ENCODE data around the gene PCDHB15. TPM values are rescaled to one million over a fixed set of nuclear protein-coding genes. Genes with fewer than 3 reads are reported as not detected.

The PCDHB15 gene
- total RNA-seq, 1 donor from 2014 or later = 2.3 TPM

DNA sequence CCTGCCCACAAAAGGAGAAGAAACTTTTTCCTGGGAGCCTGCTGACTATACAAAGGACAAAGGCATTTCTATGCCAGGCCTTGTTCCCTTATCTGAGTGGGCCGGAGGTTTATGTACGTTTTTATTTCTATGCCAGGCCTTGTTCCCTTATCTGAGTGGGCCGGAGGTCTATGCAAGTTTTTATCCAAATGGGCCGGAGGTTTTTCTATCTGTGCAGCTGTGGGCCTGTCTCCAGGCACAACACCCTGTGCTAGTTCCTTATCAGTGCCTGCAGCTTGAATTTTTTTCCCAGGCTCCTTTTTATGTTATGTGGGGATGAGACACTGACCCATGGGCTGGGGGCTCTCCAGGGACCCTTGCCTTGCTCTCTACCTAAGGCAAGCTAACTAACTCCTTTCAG is 53.2 kb downstream of the PCDHB15 start:
- H3K4me3 Mint-ChIP-seq = no peak overlapping the region
- H3K9me3 Mint-ChIP-seq = peaks cover 73% of the 10 kb centered on the region
- peaks cover 79% of the 10 kb centered on the region for H3K36me3 Mint-ChIP-seq
- H3K27ac Mint-ChIP-seq = no peak overlapping the region
- no peaks in the 10 kb centered on the region for H3K27me3 Mint-ChIP-seq (ENCODE audit: low read depth)
- no peak for DNase-seq (ENCODE audit: low spot score in 2 of 2, unreplicated experiment in 2 of 2)
- H3K4me1 Mint-ChIP-seq = no peaks in the 10 kb centered on the region
- TF ChIP-seq, protein P1, sequence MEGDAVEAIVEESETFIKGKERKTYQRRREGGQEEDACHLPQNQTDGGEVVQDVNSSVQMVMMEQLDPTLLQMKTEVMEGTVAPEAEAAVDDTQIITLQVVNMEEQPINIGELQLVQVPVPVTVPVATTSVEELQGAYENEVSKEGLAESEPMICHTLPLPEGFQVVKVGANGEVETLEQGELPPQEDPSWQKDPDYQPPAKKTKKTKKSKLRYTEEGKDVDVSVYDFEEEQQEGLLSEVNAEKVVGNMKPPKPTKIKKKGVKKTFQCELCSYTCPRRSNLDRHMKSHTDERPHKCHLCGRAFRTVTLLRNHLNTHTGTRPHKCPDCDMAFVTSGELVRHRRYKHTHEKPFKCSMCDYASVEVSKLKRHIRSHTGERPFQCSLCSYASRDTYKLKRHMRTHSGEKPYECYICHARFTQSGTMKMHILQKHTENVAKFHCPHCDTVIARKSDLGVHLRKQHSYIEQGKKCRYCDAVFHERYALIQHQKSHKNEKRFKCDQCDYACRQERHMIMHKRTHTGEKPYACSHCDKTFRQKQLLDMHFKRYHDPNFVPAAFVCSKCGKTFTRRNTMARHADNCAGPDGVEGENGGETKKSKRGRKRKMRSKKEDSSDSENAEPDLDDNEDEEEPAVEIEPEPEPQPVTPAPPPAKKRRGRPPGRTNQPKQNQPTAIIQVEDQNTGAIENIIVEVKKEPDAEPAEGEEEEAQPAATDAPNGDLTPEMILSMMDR (IDR thresholded peaks at IDR 0.05; ENCODE audit: unreplicated experiment) = no peak

Other genes with a start within 250 kb of the PCDHB15 start
- gene PCDHB1, start 194.0 kb upstream of the PCDHB15 start, total RNA-seq = 0.16 to 0.18 TPM (median 0.16 TPM) in 3 replicates
- 116 to 127 TPM (median 118 TPM) in 3 replicates for gene PCDHB2, start 150.8 kb upstream of the PCDHB15 start, total RNA-seq
- 19.2 to 21.6 TPM (median 19.8 TPM) in 3 replicates for gene PCDHB3, start 144.9 kb upstream of the PCDHB15 start, total RNA-seq
- gene PCDHB4, start 123.6 kb upstream of the PCDHB15 start, total RNA-seq = 7.9 to 8.6 TPM (median 8.0 TPM) in 3 replicates
- gene PCDHB5, start 110.2 kb upstream of the PCDHB15 start, total RNA-seq = 5.2 to 6.8 TPM (median 6.0 TPM) in 3 replicates
- gene PCDHB6, start 95.3 kb upstream of the PCDHB15 start, total RNA-seq = 1.8 to 2.1 TPM (median 2.1 TPM) in 3 replicates
- gene PCDHB7, start 72.8 kb upstream of the PCDHB15 start, total RNA-seq = 1.4 to 1.8 TPM (median 1.6 TPM) in 3 replicates
- 2.3 to 2.4 TPM (median 2.4 TPM) in 3 replicates for gene PCDHB8, start 67.6 kb upstream of the PCDHB15 start, total RNA-seq
- 23.5 to 24.6 TPM (median 24.4 TPM) in 3 replicates for gene PCDHB16, start 63.0 kb upstream of the PCDHB15 start, total RNA-seq
- gene PCDHB9, start 58.2 kb upstream of the PCDHB15 start, total RNA-seq = 14.5 to 16.0 TPM (median 15.1 TPM) in 3 replicates
- gene PCDHB10, start 53.0 kb upstream of the PCDHB15 start, total RNA-seq = 10.8 to 11.9 TPM (median 11.7 TPM) in 3 replicates
- 6.1 to 6.6 TPM (median 6.4 TPM) in 3 replicates for gene PCDHB11, start 45.8 kb upstream of the PCDHB15 start, total RNA-seq
- gene PCDHB12, start 36.7 kb upstream of the PCDHB15 start, total RNA-seq = 5.8 to 6.4 TPM (median 6.1 TPM) in 3 replicates
- gene PCDHB13, start 31.5 kb upstream of the PCDHB15 start, total RNA-seq = 7.8 to 8.0 TPM (median 8.0 TPM) in 3 replicates
- gene PCDHB14, start 22.1 kb upstream of the PCDHB15 start, total RNA-seq = 7.1 to 8.6 TPM (median 7.7 TPM) in 3 replicates
- 1.3 to 1.6 TPM (median 1.6 TPM) in 3 replicates for gene SLC25A2, start 58.7 kb downstream of the PCDHB15 start, total RNA-seq
- 97.2 to 103 TPM (median 99.6 TPM) in 3 replicates for gene TAF7, start 75.4 kb downstream of the PCDHB15 start, total RNA-seq
- 0.22 to 0.47 TPM (median 0.34 TPM) in 3 replicates for gene PCDHGA1, start 85.1 kb downstream of the PCDHB15 start, total RNA-seq
- 0.11 to 0.33 TPM (median 0.32 TPM) in 3 replicates for gene PCDHGA2, start 93.4 kb downstream of the PCDHB15 start, total RNA-seq
- 0.07 to 0.16 TPM (median 0.13 TPM) in 3 replicates for gene PCDHGA3, start 98.4 kb downstream of the PCDHB15 start, total RNA-seq
- 1.7 to 2.0 TPM (median 2.0 TPM) in 3 replicates for gene PCDHGB1, start 104.7 kb downstream of the PCDHB15 start, total RNA-seq
- 0.86 to 1.2 TPM (median 1.1 TPM) in 3 replicates for gene PCDHGA4, start 109.6 kb downstream of the PCDHB15 start, total RNA-seq
- gene PCDHGB2, start 114.6 kb downstream of the PCDHB15 start, total RNA-seq = 0.86 to 1.3 TPM (median 1.2 TPM) in 3 replicates
- 0.51 to 0.66 TPM (median 0.52 TPM) in 3 replicates for gene PCDHGA5, start 118.8 kb downstream of the PCDHB15 start, total RNA-seq
- 0.59 to 0.74 TPM (median 0.64 TPM) in 3 replicates for gene PCDHGB3, start 124.8 kb downstream of the PCDHB15 start, total RNA-seq
- gene PCDHGA6, start 128.5 kb downstream of the PCDHB15 start, total RNA-seq = 0.25 to 0.60 TPM (median 0.57 TPM) in 3 replicates
- gene PCDHGA7, start 137.3 kb downstream of the PCDHB15 start, total RNA-seq = 0.33 to 0.43 TPM (median 0.38 TPM) in 3 replicates
- gene PCDHGB4, start 142.3 kb downstream of the PCDHB15 start, total RNA-seq = 31.0 to 35.5 TPM (median 33.0 TPM) in 3 replicates
- gene PCDHGA8, start 147.2 kb downstream of the PCDHB15 start, total RNA-seq = 2.6 to 2.9 TPM (median 2.7 TPM) in 3 replicates
- gene PCDHGB5, start 152.6 kb downstream of the PCDHB15 start, total RNA-seq = 3.3 to 4.5 TPM (median 3.9 TPM) in 3 replicates
- gene PCDHGA9, start 157.4 kb downstream of the PCDHB15 start, total RNA-seq = 2.1 to 2.3 TPM (median 2.3 TPM) in 3 replicates
- gene PCDHGB6, start 162.6 kb downstream of the PCDHB15 start, total RNA-seq = 74.0 to 76.3 TPM (median 75.7 TPM) in 3 replicates
- 30.7 to 33.4 TPM (median 32.1 TPM) in 3 replicates for gene PCDHGA10, start 167.6 kb downstream of the PCDHB15 start, total RNA-seq
- 14.1 to 16.4 TPM (median 14.9 TPM) in 3 replicates for gene PCDHGB7, start 172.3 kb downstream of the PCDHB15 start, total RNA-seq
- 5.7 to 6.0 TPM (median 6.0 TPM) in 3 replicates for gene PCDHGA11, start 175.7 kb downstream of the PCDHB15 start, total RNA-seq
- 4.1 to 5.2 TPM (median 4.5 TPM) in 3 replicates for gene PCDHGA12, start 185.1 kb downstream of the PCDHB15 start, total RNA-seq
- gene PCDHGC3, start 230.6 kb downstream of the PCDHB15 start, total RNA-seq = 80.2 to 82.9 TPM (median 80.6 TPM) in 3 replicates
- 5.2 to 6.2 TPM (median 5.2 TPM) in 3 replicates for gene PCDHGC4, start 239.6 kb downstream of the PCDHB15 start, total RNA-seq
- 2.6 to 3.5 TPM (median 3.5 TPM) in 3 replicates for gene PCDHGC5, start 243.7 kb downstream of the PCDHB15 start, total RNA-seq

All from mesothelial cell of epicardium (in vitro differentiated cells).